Nucleus accumbens (tissue), 56 donors: ENCODE results near the gene CFAP57.

Experiments used
- DNase-seq, 56 donors: peaks; one replicate each; lab custom pipeline; 2025; lab: John Stamatoyannopoulos, UW

CFAP57 gene

DNA sequence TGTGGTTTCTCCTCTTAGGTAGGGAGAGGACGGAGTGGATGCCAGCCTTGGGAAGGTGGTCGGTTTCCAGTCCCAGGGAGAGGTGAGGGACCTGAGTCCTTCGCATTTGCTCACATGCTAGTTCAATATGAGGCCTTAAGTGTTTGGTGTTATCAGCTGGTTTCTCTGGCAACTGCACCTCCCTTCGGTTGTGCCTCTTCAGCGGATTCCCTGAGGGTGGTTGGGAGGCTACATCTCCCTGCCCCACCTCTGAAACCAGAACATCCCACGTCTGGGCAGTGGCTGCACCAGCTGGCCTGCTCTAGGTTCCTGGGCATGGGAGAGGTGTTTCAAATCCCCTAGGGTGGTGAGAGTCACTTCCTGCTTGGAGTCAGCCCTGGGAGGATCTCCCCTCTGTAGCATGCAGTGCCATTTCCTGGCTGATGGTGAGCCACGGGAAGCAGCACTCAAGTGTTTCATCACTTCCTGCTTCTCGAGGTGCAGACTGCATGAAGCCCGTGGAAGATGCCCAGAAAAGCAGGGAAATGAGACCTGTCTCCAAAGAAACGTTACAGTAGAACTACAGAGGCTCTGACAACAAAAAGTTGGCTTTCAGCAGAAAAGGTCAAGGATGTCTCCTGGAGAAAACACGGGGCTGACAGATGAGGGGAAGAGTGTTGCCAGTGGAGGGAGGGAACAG lies 102.1 kb downstream of the CFAP57 start:
- no peak for DNase-seq

DNA sequence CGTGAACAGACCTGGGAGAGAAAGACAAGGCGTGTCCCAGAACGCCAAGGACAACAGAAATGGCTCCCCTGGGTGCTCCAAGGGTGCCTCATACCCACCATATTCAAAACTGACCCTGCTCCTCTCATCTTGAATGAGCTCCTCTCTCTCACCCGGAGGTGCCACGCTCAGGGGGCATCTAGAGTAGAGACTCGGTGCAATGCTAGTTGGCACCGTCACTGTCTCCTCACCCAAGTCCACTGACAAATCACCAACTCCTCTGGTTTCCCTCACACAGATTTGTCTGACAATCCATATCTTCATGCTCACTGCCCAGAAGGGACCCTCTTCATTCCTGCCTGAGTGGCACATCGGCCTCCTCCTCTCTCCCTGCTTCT lies 102.7 kb downstream of the CFAP57 start:
- no peak for DNase-seq

- no peak for DNase-seq
Observed at GRCh38 chr1:43275826-43276620, 103.9 kb downstream of the CFAP57 start.

DNA sequence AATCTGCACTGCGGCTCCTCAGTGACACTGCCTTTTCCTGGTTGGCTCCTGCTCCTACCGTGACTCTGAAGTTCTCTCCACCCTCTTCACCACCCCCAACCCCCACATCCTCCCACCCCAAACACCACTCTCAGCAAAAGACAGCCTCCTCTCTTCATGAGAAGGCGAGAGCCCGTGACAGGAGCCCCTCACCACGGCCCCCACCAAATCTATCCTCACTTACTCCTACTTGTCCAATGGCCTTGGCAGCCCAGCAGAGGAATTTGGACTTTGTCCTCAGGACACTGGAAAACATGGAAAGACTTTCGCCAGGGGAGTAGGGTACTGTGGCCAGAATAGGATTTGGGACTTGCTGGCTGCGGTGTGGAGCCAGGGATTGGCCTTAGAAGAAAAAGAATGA lies 104.5 kb downstream of the CFAP57 start:
- DNase-seq: no peak

- DNase-seq: no peak
Observed at GRCh38 chr1:43277116-43277876, 105.2 kb downstream of the CFAP57 start.

- DNase-seq: no peak
Observed at GRCh38 chr1:43279161-43279560, 107.0 kb downstream of the CFAP57 start.

GRCh38 chr1:43279666-43280065 lies 107.5 kb downstream of the CFAP57 start:
- no peak for DNase-seq

GRCh38 chr1:43280692-43281091 lies 108.6 kb downstream of the CFAP57 start:
- DNase-seq: no peak

DNA sequence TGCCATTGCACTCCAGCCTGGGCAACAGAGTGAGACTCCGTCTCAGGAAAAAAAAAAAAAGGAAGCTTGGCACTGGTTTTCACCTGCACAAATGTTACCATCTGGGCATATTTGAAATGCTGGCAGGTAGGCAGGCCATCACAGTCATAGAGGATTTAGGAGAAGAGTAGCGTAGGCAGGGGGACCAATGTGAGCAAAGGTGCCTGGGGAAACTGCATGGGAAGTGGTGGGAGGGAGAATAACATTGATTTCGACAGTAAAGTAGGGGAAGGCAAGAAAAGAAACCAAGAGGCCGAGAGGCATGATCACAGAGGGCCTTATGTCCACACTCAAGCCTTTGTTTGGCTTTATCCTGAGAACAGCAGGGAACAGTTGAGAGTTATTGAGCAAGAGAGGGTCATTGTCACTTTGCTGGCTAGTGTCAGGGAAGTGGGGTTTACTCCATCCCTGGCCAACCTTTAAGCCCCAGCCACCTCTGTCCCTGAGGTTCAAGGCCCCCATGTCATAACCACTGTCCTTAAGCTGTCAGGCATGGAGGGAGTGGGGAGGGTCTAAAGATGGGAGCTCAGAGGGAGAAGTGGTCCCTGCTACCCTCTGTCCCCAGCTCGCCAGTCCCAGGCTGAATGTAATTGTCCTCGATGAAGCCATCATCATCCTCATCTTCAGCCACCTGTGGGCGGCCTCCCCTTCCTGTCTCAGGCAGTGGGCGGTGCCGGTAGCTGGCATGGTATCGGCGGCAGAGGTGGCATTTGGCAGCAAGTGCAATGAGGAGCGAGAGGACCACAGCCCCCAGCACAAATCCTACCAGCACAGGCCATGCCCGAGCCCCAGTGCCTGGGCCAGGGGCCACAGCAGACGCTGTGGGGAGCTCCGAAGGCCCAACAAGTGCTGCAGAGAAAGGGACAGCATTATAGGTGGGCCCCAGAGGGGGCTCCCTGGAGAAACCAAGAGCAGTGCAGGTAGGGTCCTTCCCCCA lies 110.4 kb downstream of the CFAP57 start:
- DNase-seq: no peak

DNA sequence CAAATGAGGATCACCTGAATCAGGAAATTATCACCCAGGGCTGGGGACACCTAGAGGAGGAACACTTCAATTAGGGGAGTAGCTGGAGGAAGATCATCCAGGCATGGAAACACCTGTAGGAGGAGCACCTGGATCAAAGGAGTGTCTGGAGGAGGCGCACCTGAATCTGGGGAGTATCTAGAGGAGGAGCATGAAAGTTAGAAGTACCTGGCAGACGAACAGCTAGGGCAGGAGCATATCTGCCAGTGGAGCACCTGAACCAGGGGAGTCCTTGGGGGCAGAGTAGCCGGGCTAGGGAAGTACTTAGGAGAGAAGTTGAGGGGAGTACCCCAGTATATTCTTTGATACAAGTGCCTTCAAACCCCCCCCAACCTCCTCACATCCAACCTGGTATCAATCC lies 111.9 kb downstream of the CFAP57 start:
- DNase-seq: no peak

DNA sequence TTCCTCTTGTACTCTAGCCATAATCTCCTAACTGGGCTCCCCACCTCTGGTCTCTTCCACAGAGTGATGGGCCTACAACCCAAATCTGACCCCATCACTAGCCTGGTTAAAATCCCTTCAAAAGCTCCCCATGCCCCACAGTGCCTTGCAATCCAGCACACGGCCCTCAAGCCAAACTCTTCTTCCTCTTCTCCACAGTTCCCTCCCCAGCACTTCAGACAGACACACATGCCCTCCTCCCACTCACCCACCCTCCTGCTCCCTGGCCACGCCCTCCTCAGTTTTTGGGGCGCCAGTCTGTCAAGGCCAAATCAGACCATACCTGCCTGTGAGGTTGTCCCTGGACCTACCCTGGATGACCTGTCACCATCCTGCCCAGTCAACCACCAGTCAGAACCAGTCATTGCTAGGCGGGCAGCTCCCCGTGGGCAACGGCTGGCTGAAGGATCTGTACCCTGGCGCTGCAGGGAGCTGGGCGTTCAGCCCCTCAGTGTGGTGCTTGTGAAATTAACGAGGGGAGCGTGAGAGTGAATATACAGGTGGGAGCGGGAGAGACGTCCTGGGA lies 112.5 kb downstream of the CFAP57 start:
- DNase-seq: no peak

GRCh38 chr1:43285269-43285990 lies 113.3 kb downstream of the CFAP57 start, which contains the start of gene C1orf210:
Gene C1orf210 (minus strand): TSS chr1:43285581. CDS start chr1:43283270, 2,311 bp downstream.
- no peak for DNase-seq

GRCh38 chr1:43286115-43286514 lies 114.0 kb downstream of the CFAP57 start:
- no peak for DNase-seq

DNA sequence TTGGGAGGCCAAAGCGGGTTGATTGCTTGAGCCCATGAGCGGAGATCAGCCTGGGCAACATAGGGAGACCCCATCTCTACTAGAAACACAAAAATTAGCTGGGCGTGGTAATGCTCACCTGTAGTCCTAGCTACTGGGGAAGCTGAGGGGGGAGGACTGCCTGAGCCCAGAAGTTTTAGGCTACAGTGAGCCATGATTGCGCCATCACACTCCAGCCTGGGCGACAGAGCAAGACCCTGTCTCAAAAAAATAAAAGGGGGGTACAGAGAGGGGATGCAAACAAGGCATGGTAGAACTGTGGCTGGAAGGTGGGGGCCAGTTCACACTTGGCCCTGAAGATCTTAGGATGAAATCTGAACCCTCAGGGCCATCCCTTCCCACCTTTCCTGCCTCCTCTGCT lies 114.4 kb downstream of the CFAP57 start:
- DNase-seq: no peak

- peak in 3 of 56 donors; percentile 17 to 43 (median 29) for DNase-seq
Observed at GRCh38 chr1:43288058-43288784, 116.1 kb downstream of the CFAP57 start.

DNA sequence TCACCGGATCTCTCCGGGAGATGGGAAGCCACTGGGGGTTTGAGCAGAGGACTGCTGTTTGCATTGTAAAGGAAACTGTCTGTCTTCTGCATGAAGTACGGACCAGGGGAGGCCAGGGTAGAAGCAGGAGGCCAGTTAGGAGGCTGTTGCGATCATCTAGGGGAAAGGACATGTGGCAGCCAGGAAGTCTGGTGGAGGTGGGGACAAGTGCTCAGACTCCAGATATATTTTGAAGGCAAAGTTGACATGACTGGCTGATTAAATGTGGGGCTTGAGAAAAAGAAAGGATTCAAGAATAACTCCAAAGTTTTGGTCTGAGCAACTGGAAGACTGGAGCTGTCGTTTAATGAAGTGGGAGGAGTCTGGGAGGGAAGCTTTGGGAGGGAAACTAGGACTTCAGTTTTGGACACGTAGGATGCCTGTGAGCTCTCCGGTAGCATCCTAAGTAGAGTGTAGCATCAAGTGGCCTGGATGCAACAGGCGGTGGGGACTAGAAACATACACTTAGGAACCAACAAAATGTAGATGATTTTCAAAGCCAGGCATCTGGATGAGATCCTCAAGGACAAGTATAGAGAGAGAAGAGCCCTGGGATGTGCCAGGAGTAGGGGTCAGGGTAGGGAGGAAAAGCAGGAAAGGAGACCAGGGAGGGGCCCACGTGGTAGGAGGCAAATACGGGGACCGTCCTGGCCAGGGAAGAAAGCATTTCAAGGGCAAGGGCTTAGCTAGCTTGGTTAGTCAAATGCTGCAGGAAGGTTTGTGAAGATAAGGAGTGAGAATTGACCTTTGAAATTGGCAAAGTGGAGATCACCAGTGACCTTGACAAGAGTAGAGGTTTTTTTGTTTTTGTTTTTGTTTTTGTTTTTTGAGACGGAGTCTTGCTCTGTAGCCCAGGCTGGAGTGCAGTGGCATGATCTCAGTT lies 116.9 kb downstream of the CFAP57 start:
- DNase-seq: no peak

DNA sequence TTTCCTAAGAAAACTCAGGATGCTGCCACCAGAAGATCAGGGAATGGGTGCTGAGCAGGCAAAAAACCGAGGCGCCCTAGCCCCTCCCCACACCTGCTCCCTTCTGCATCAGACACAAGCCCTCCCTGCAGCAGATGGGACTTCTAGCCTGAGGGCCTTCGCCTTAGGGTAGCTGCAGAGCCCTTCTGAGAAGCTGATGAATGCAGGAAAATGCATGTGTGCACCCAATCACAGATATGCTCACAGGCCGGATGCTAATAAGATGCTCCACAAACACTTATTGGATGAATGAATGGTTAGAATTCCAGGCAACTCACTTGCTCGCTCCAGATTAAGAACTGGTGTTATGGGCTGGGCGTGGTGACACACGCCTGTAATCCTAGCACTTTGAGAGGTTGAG lies 120.1 kb downstream of the CFAP57 start:
- DNase-seq: no peak
